Measurements from ENCODE around the gene DHFR. TPM values are rescaled to one million over a fixed set of nuclear protein-coding genes. Genes with fewer than 3 reads are reported as not detected.

DHFR gene
- total RNA-seq, 2 donors from 2014 or later: 48.6 to 58.5 TPM

- H3K36me3 ChIP-seq (ENCODE audit: control insufficient read depth, insufficient read depth, low read length): peaks cover 30% of the 10 kb centered on the region
- H3K4me1 Mint-ChIP-seq: peaks cover 3% of the 10 kb centered on the region
- no peak overlapping the region for H3K4me3 Mint-ChIP-seq
- no peaks in the 10 kb centered on the region for H3K27me3 Mint-ChIP-seq (ENCODE audit: insufficient read depth)
- H3K4me3 ChIP-seq (ENCODE audit: low read length): no peak overlapping the region
- H3K27ac Mint-ChIP-seq: no peak overlapping the region
- H3K9ac ChIP-seq (ENCODE audit: extremely low read depth, low read length, poor library complexity, severe bottlenecking): no peak overlapping the region
- no peak overlapping the region for H3K27ac ChIP-seq (ENCODE audit: low read depth, low read length)
- DNase-seq: no peak
- no peaks in the 10 kb centered on the region for H3K9me3 ChIP-seq (ENCODE audit: control insufficient read depth, low read length)
- peaks cover 41% of the 10 kb centered on the region for H3K36me3 Mint-ChIP-seq (ENCODE audit: low read depth)
- no peaks in the 10 kb centered on the region for H3K27me3 ChIP-seq (ENCODE audit: control insufficient read depth, insufficient read depth, low read length, poor library complexity, severe bottlenecking)
- H3K9me3 Mint-ChIP-seq: no peaks in the 10 kb centered on the region
- H3K4me1 ChIP-seq (ENCODE audit: control insufficient read depth, insufficient read depth, low read length): no peaks in the 10 kb centered on the region
- TF ChIP-seq, protein P1, sequence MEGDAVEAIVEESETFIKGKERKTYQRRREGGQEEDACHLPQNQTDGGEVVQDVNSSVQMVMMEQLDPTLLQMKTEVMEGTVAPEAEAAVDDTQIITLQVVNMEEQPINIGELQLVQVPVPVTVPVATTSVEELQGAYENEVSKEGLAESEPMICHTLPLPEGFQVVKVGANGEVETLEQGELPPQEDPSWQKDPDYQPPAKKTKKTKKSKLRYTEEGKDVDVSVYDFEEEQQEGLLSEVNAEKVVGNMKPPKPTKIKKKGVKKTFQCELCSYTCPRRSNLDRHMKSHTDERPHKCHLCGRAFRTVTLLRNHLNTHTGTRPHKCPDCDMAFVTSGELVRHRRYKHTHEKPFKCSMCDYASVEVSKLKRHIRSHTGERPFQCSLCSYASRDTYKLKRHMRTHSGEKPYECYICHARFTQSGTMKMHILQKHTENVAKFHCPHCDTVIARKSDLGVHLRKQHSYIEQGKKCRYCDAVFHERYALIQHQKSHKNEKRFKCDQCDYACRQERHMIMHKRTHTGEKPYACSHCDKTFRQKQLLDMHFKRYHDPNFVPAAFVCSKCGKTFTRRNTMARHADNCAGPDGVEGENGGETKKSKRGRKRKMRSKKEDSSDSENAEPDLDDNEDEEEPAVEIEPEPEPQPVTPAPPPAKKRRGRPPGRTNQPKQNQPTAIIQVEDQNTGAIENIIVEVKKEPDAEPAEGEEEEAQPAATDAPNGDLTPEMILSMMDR (conservative IDR thresholded peaks at IDR 0.05): no peak
These were observed 25.5 kb downstream of the DHFR start for GRCh38 chr5:80629281-80629680.

- Mint-ChIP-seq H3K9me3 (no peaks in the 10 kb centered on the region), H3K36me3 (ENCODE audit: low read depth) (peaks cover 15% of the 10 kb centered on the region), H3K27me3 (ENCODE audit: insufficient read depth) (no peaks in the 10 kb centered on the region), H3K27ac (no peak overlapping the region), H3K4me1 (no peaks in the 10 kb centered on the region), H3K4me3 (no peak overlapping the region)
- TF ChIP-seq, protein P1 (conservative IDR thresholded peaks at IDR 0.05): no peak
- peaks cover 7% of the 10 kb centered on the region for H3K36me3 ChIP-seq (ENCODE audit: control insufficient read depth, insufficient read depth, low read length)
- no peaks in the 10 kb centered on the region for H3K4me1 ChIP-seq (ENCODE audit: control insufficient read depth, insufficient read depth, low read length)
- 89 to 93% methylated on average over 3 to 4 of the region's 5 CpGs for WGBS, 2 experiments (ENCODE audit: insufficient coverage in 1 of 2, insufficient read length in 1 of 2)
- no peak overlapping the region for H3K9ac ChIP-seq (ENCODE audit: extremely low read depth, low read length, poor library complexity, severe bottlenecking)
- H3K4me3 ChIP-seq (ENCODE audit: low read length): no peak overlapping the region
- no peak overlapping the region for H3K27ac ChIP-seq (ENCODE audit: low read depth, low read length)
- DNase-seq: no peak
- no peaks in the 10 kb centered on the region for H3K9me3 ChIP-seq (ENCODE audit: control insufficient read depth, low read length)
- H3K27me3 ChIP-seq (ENCODE audit: control insufficient read depth, insufficient read depth, low read length, poor library complexity, severe bottlenecking): no peaks in the 10 kb centered on the region
These were observed 29.6 kb downstream of the DHFR start for GRCh38 chr5:80625230-80625629.

DNA sequence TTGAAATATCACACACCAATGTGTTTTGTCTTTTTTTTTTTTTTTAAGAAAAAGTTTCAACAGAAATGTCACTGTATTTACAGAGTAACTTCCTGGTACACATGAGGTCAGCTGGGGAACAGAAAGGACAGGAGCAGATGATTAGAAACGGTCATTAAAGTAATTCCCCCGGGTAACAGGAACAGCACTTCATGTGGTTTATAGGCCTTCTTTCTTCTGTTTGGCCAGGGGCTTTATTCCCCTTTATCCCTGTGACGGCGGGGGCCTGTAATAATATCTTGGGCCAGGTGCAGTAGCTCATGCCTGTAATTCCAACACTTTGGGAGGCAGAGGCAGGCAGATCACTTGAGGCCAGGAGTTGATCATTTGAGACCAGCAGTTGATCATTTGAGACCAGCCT, 30.8 kb downstream of the DHFR start:
- Histone ChIP-seq H3K36me3 (ENCODE audit: control insufficient read depth, insufficient read depth, low read length) (peaks cover under 1% of the 10 kb centered on the region), H3K27ac (ENCODE audit: low read depth, low read length) (no peak overlapping the region), H3K9ac (ENCODE audit: extremely low read depth, low read length, poor library complexity, severe bottlenecking) (no peak overlapping the region), H3K4me1 (ENCODE audit: control insufficient read depth, insufficient read depth, low read length) (no peaks in the 10 kb centered on the region), H3K27me3 (ENCODE audit: control insufficient read depth, insufficient read depth, low read length, poor library complexity, severe bottlenecking) (no peaks in the 10 kb centered on the region), H3K9me3 (ENCODE audit: control insufficient read depth, low read length) (no peaks in the 10 kb centered on the region), H3K4me3 (ENCODE audit: low read length) (no peak overlapping the region)
- no peak overlapping the region for H3K27ac Mint-ChIP-seq
- no peak for DNase-seq
- TF ChIP-seq, protein P1 (conservative IDR thresholded peaks at IDR 0.05): no peak
- 76 to 96% methylated on average over 2 to 4 of the region's 4 CpGs for WGBS, 2 experiments (ENCODE audit: insufficient coverage in 1 of 2, insufficient read length in 1 of 2)
- H3K4me3 Mint-ChIP-seq: no peak overlapping the region
- no peaks in the 10 kb centered on the region for H3K27me3 Mint-ChIP-seq (ENCODE audit: insufficient read depth)
- H3K9me3 Mint-ChIP-seq: no peaks in the 10 kb centered on the region
- peaks cover 7% of the 10 kb centered on the region for H3K36me3 Mint-ChIP-seq (ENCODE audit: low read depth)
- H3K4me1 Mint-ChIP-seq: no peaks in the 10 kb centered on the region
